Right cardiac atrium (tissue), 5 donors: ENCODE measurements around the gene AFF2. TPM values are rescaled to one million over a fixed set of nuclear protein-coding genes. Genes with fewer than 3 reads are reported as not detected.
"Not testable (repeated sequence)": the region's sequence is repeated elsewhere in the genome, so short reads cannot be mapped to it uniquely, and the experiment has no call there.

ENCODE experiments used
- ATAC-seq, 2 donors: fragments of 200-7000 bp; cut with Tn5 transposase; one replicate each; pipeline versions ENCODE4 v1.8.0 to v1.9.1; 2020; ENCODE audit warnings: moderate library complexity in 2 of 2, mild to moderate bottlenecking in 1 of 2
- DNase-seq, 3 donors: peaks; one replicate each; pipeline ENCODE4 v3.0.0-alpha.2; 2020
- H3K27ac ChIP-seq: one replicate; pipeline ENCODE4 v1.5.1; 2013; ENCODE audit warnings: mild to moderate bottlenecking, low read length, control low read depth, moderate library complexity
- H3K27me3 ChIP-seq: one replicate; pipeline ENCODE4 v1.6.1; 2013; ENCODE audit not compliant: control insufficient read depth, insufficient read depth
- H3K4me1 ChIP-seq: one replicate; pipeline ENCODE4 v1.6.1; 2013; ENCODE audit warnings: low read length; ENCODE audit not compliant: control insufficient read depth, insufficient read depth
- H3K4me3 ChIP-seq: one replicate; pipeline ENCODE4 v1.5.1; 2013; ENCODE audit warnings: low read length, control low read depth
- H3K9me3 ChIP-seq: one replicate; pipeline ENCODE4 v1.6.1; 2013; ENCODE audit warnings: low read length; ENCODE audit not compliant: control insufficient read depth
- WGBS: extraction: QIAGEN DNeasy Blood & Tissue Kit; methylation state at CpG from one replicate; pipeline ENCODE4 v1.1.7; 2013; 5-methylcytosine and 5-hydroxymethylcytosine counted together
- intact Hi-C, 4 donors: fragments of 100-400 bp; cut with DNase I; formaldehyde crosslinking; loops; one replicate each; pipeline versions ENCODE4 v1.11.0 to v1.14.0; 2022 to 2023
- polyA plus RNA-seq: library from polyadenylated mRNA; stranded (reverse); fragments of 200-250 nt; gene quantifications from one replicate; pipeline ENCODE4 v1.2.3, GENCODE V29; 2013
- total RNA-seq, 4 donors: library from RNA; stranded (reverse); fragmentation: NEBNext Ultra II Directional; extraction: Animal tissue kit (Norgen Biotek cat#: 25700); gene quantifications; one replicate each; pipeline ENCODE4 v1.2.1, GENCODE V29; 2021
- donor health status: healthy with polysubstance abuse.
- donor health status: DM: no; HTN: yes; CAD: no.
- donor health status: DM: no; HTN: no; CAD: no.
- donor health status: DM: no; HTN: yes; CAD: no; lungs with severe emphysema.
- donor health status: DM: yes; HTN: yes; CAD: no.

AFF2 gene
- total and polyA plus RNA-seq, 5 donors, result 1.00 to 3.1 (median 2.3) TPM

GRCh38 chrX:148643460-148643859, 143.0 kb downstream of the AFF2 start:
- H3K9me3 ChIP-seq, result no peaks in the 10 kb centered on the region
- 88% methylated on average over 3 of the region's 3 CpGs for WGBS
- no peak overlapping the region for H3K4me3 ChIP-seq
- H3K4me1 ChIP-seq, result no peaks in the 10 kb centered on the region
- no peaks in the 10 kb centered on the region for H3K27me3 ChIP-seq
- ATAC-seq, result no peak
- no peak for DNase-seq
- intact Hi-C loops, result no loop called here
- no peak overlapping the region for H3K27ac ChIP-seq

GRCh38 chrX:148647651-148648050, 147.2 kb downstream of the AFF2 start:
- no peaks in the 10 kb centered on the region for H3K4me1 ChIP-seq
- intact Hi-C loops, result no loop called here
- WGBS, result 90% methylated on average over 4 of the region's 4 CpGs
- no peak for ATAC-seq
- DNase-seq, result no peak
- H3K9me3 ChIP-seq, result no peaks in the 10 kb centered on the region
- H3K4me3 ChIP-seq, result no peak overlapping the region
- H3K27me3 ChIP-seq, result no peaks in the 10 kb centered on the region
- no peak overlapping the region for H3K27ac ChIP-seq

- H3K4me1 ChIP-seq, result no peaks in the 10 kb centered on the region
- DNase-seq, result no peak
- no peak overlapping the region for H3K27ac ChIP-seq
- no peak overlapping the region for H3K4me3 ChIP-seq
- H3K27me3 ChIP-seq, result no peaks in the 10 kb centered on the region
- WGBS, result 15% methylated on average over 8 of the region's 8 CpGs
- intact Hi-C loops, result no loop called here
- H3K9me3 ChIP-seq, result no peaks in the 10 kb centered on the region
- no peak for ATAC-seq
These were observed 148.9 kb downstream of the AFF2 start for GRCh38 chrX:148649145-148649795.

- intact Hi-C loops, result no loop called here
- DNase-seq (no peak), ATAC-seq (no peak)
- Histone ChIP-seq H3K4me3 (no peak overlapping the region), H3K27me3 (no peaks in the 10 kb centered on the region), H3K4me1 (no peaks in the 10 kb centered on the region), H3K9me3 (no peaks in the 10 kb centered on the region), H3K27ac (no peak overlapping the region)
- WGBS, result 75% methylated on average over 4 of the region's 4 CpGs
These were observed 157.8 kb downstream of the AFF2 start for GRCh38 chrX:148658115-148658730.

GRCh38 chrX:148659481-148659880, 159.1 kb downstream of the AFF2 start:
- intact Hi-C loops, result no loop called here

GRCh38 chrX:148661035-148661434, 160.6 kb downstream of the AFF2 start:
- Histone ChIP-seq H3K27ac (no peak overlapping the region), H3K27me3 (no peaks in the 10 kb centered on the region), H3K4me3 (no peak overlapping the region), H3K4me1 (no peaks in the 10 kb centered on the region), H3K9me3 (no peaks in the 10 kb centered on the region)
- intact Hi-C loops, result no loop called here
- DNase-seq, result no peak
- ATAC-seq, result no peak

More at GRCh38 chrX:148659481-148659880, 159.1 kb downstream of the AFF2 start:
- no peak overlapping the region for H3K27ac ChIP-seq
- no peak for DNase-seq
- H3K9me3 ChIP-seq, result no peaks in the 10 kb centered on the region
- H3K4me3 ChIP-seq, result no peak overlapping the region
- ATAC-seq, result no peak
- H3K4me1 ChIP-seq, result no peaks in the 10 kb centered on the region
- H3K27me3 ChIP-seq, result no peaks in the 10 kb centered on the region

GRCh38 chrX:148662014-148662413, 161.6 kb downstream of the AFF2 start:
- no peak for ATAC-seq
- no peak overlapping the region for H3K4me3 ChIP-seq
- H3K9me3 ChIP-seq, result no peaks in the 10 kb centered on the region
- H3K27me3 ChIP-seq, result no peaks in the 10 kb centered on the region
- intact Hi-C loops, result no loop called here
- H3K4me1 ChIP-seq, result no peaks in the 10 kb centered on the region
- WGBS, result 100% methylated on average over 1 of the region's 1 CpG
- no peak overlapping the region for H3K27ac ChIP-seq
- no peak for DNase-seq

GRCh38 chrX:148664171-148664570, 163.8 kb downstream of the AFF2 start:
- no peak overlapping the region for H3K4me3 ChIP-seq
- intact Hi-C loops, result no loop called here
- DNase-seq (no peak), ATAC-seq (no peak)
- no peaks in the 10 kb centered on the region for H3K9me3 ChIP-seq
- WGBS, result 97% methylated on average over 1 of the region's 1 CpG
- no peaks in the 10 kb centered on the region for H3K27me3 ChIP-seq
- H3K27ac ChIP-seq, result no peak overlapping the region
- no peaks in the 10 kb centered on the region for H3K4me1 ChIP-seq

GRCh38 chrX:148664995-148665394, 164.6 kb downstream of the AFF2 start:
- ATAC-seq (no peak), DNase-seq (no peak)
- no peaks in the 10 kb centered on the region for H3K27me3 ChIP-seq
- H3K9me3 ChIP-seq, result no peaks in the 10 kb centered on the region
- H3K27ac ChIP-seq, result no peak overlapping the region
- 40% methylated on average over 3 of the region's 3 CpGs for WGBS
- intact Hi-C loops, result no loop called here
- H3K4me3 ChIP-seq, result no peak overlapping the region
- H3K4me1 ChIP-seq, result no peaks in the 10 kb centered on the region

GRCh38 chrX:148669175-148669574, 168.8 kb downstream of the AFF2 start:
- 88% methylated on average over 3 of the region's 3 CpGs for WGBS
- intact Hi-C loops, H3K4me3 ChIP-seq, H3K4me1 ChIP-seq, DNase-seq, H3K9me3 ChIP-seq, ATAC-seq, H3K27me3 ChIP-seq, H3K27ac ChIP-seq: not testable (repeated sequence)

- DNase-seq, result no peak
- H3K4me3 ChIP-seq, result no peak overlapping the region
- no peaks in the 10 kb centered on the region for H3K27me3 ChIP-seq
- 70% methylated on average over 3 of the region's 3 CpGs for WGBS
- H3K4me1 ChIP-seq, result no peaks in the 10 kb centered on the region
- no peak overlapping the region for H3K27ac ChIP-seq
- ATAC-seq, result no peak
- intact Hi-C loops, result no loop called here
- H3K9me3 ChIP-seq, result no peaks in the 10 kb centered on the region
These were observed 169.9 kb downstream of the AFF2 start for GRCh38 chrX:148670277-148670676.

- no peaks in the 10 kb centered on the region for H3K4me1 ChIP-seq
- no peaks in the 10 kb centered on the region for H3K27me3 ChIP-seq
- no peak overlapping the region for H3K27ac ChIP-seq
- intact Hi-C loops, result no loop called here
- no peaks in the 10 kb centered on the region for H3K9me3 ChIP-seq
- ATAC-seq (no peak), DNase-seq (no peak)
- WGBS, result 74% methylated on average over 2 of the region's 2 CpGs
- H3K4me3 ChIP-seq, result no peak overlapping the region
These were observed 172.1 kb downstream of the AFF2 start for GRCh38 chrX:148672517-148672916.
